DND-41 (cell line): ENCODE results near the gene TRIP10.

ENCODE experiments used
- ATAC-seq: fragments of 200-7000 bp; cut with Tn5 transposase; 3 replicates; pipeline ENCODE4 v1.9.1; 2021; ENCODE audit warnings: low read depth; ENCODE audit not compliant: insufficient read depth
- DNase-seq: peaks from one replicate; pipeline ENCODE4 v3.0.0-alpha.2; 2020
- H2AFZ ChIP-seq: 2 replicates; pipeline ENCODE4 v1.6.0; 2012; ENCODE audit warnings: low read depth, low read length
- H3K27ac ChIP-seq: 2 replicates; pipeline ENCODE4 v1.5.1; 2012; ENCODE audit warnings: low read length, inconsistent platforms
- H3K27me3 ChIP-seq: fragments of 200-600 bp; sonication (generic); 2 replicates; pipeline ENCODE4 v1.6.0; 2012; ENCODE audit warnings: low read length, mild to moderate bottlenecking, inconsistent platforms; ENCODE audit not compliant: insufficient read depth, poor library complexity
- H3K36me3 ChIP-seq: 2 replicates; pipeline ENCODE4 v1.5.1; 2012; ENCODE audit warnings: low read length, inconsistent platforms; ENCODE audit not compliant: insufficient read depth
- H3K4me1 ChIP-seq: 2 replicates; pipeline ENCODE4 v1.5.1; 2012; ENCODE audit warnings: mild to moderate bottlenecking, low read length; ENCODE audit not compliant: insufficient read depth
- H3K4me2 ChIP-seq: 2 replicates; pipeline ENCODE4 v1.6.0; 2012; ENCODE audit warnings: mild to moderate bottlenecking, moderate library complexity, low read length, inconsistent platforms; ENCODE audit not compliant: insufficient read depth
- H3K4me3 ChIP-seq, 2 experiments: fragments of 200-600 bp in 1 of 2; shearing (Covaris generic) in 1 of 2; 2 replicates each; pipeline ENCODE4 v1.5.1; 2012 to 2016; ENCODE audit warnings: inconsistent platforms in 2 of 2, low read length in 2 of 2, mild to moderate bottlenecking in 2 of 2, low read depth in 1 of 2, moderate library complexity in 1 of 2
- H3K79me2 ChIP-seq: 2 replicates; pipeline ENCODE4 v1.6.0; 2012; ENCODE audit warnings: low read length, inconsistent platforms; ENCODE audit not compliant: insufficient read depth
- H3K9ac ChIP-seq: 2 replicates; pipeline ENCODE4 v1.6.0; 2012; ENCODE audit warnings: low read depth, mild to moderate bottlenecking, inconsistent platforms, low read length, moderate library complexity
- H3K9me3 ChIP-seq: 2 replicates; pipeline ENCODE4 v1.5.1; 2012; ENCODE audit warnings: low read length, moderate library complexity, mild to moderate bottlenecking, inconsistent platforms; ENCODE audit not compliant: insufficient read depth, severe bottlenecking
- H4K20me1 ChIP-seq: 2 replicates; pipeline ENCODE4 v1.6.0; 2012; ENCODE audit warnings: low read length; ENCODE audit not compliant: insufficient read depth
- CTCF ChIP-seq: IDR thresholded peaks from 2 replicates; pipeline ENCODE4 v1.5.1; 2012; ENCODE audit warnings: borderline replicate concordance, low read length, moderate library complexity, mild to moderate bottlenecking; ENCODE audit not compliant: poor library complexity, severe bottlenecking; ENCODE audit errors: extremely low read depth
- EZH2 ChIP-seq: IDR thresholded peaks from 3 replicates; pipeline ENCODE4 v1.6.1; 2012; ENCODE audit warnings: borderline replicate concordance, low read depth, mild to moderate bottlenecking, moderate library complexity, low read length, inconsistent platforms; ENCODE audit not compliant: severe bottlenecking

TRIP10 gene

DNA sequence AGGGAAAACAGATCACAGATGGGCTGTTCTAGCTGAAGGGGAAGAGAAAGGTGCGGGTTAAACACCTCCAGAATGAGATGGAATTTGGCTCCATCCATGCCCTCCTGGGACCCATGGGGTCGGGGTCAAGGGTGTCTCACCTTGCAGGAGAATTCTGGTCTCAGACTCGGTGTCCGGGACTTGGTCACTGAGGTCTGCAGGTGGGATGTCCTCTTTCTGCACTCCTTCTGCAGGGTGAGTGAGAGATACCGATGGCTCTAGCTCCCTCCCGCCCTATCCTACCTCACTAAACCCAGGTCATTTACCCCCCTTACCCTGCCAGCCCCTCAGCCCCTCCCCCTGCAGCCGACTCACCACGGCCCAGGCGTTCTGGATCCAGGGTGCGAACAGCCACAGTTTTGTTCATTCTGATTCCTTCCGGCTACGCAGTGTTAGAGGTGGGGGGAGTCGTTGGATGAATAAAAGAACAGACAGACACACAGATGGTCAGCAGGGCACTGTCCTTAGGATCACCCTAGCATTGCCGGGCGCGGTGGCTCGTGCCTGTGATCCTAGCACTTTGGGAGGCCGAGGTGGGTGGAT lies 43.1 kb upstream of the TRIP10 start:
- ATAC-seq = no peak
- H3K9me3 ChIP-seq = no peaks in the 10 kb centered on the region
- H3K4me3 ChIP-seq = no peak overlapping the region
- no peaks in the 10 kb centered on the region for H3K27me3 ChIP-seq
- H3K27ac ChIP-seq = no peak overlapping the region
- H2AFZ ChIP-seq = no peak overlapping the region
- no peak overlapping the region for H3K4me2 ChIP-seq
- no peak for DNase-seq
- H3K9ac ChIP-seq = no peak overlapping the region
- TF ChIP-seq CTCF = no peak
- no peak for TF ChIP-seq EZH2
- H3K36me3 ChIP-seq = no peaks in the 10 kb centered on the region
- no peaks in the 10 kb centered on the region for H4K20me1 ChIP-seq
- no peaks in the 10 kb centered on the region for H3K4me1 ChIP-seq
- H3K79me2 ChIP-seq = no peaks in the 10 kb centered on the region

GRCh38 chr19:6697291-6697690 lies 42.2 kb upstream of the TRIP10 start:
- H3K27ac ChIP-seq = no peak overlapping the region
- no peak overlapping the region for H3K4me3 ChIP-seq
- DNase-seq = no peak
- no peaks in the 10 kb centered on the region for H3K9me3 ChIP-seq
- H3K27me3 ChIP-seq = no peaks in the 10 kb centered on the region
- no peaks in the 10 kb centered on the region for H4K20me1 ChIP-seq
- H2AFZ ChIP-seq = no peak overlapping the region
- H3K4me1 ChIP-seq = no peaks in the 10 kb centered on the region
- H3K4me2 ChIP-seq = no peak overlapping the region
- no peak for ATAC-seq
- no peaks in the 10 kb centered on the region for H3K36me3 ChIP-seq
- no peak overlapping the region for H3K9ac ChIP-seq
- TF ChIP-seq EZH2 (no peak), CTCF (no peak)
- no peaks in the 10 kb centered on the region for H3K79me2 ChIP-seq

- Histone ChIP-seq H3K4me1 (no peaks in the 10 kb centered on the region), H4K20me1 (no peaks in the 10 kb centered on the region), H3K9ac (no peak overlapping the region), H3K79me2 (no peaks in the 10 kb centered on the region), H3K4me3 (no peak overlapping the region), H3K27me3 (no peaks in the 10 kb centered on the region), H3K36me3 (no peaks in the 10 kb centered on the region), H3K4me2 (no peak overlapping the region), H3K9me3 (no peaks in the 10 kb centered on the region), H3K27ac (no peak overlapping the region), H2AFZ (no peak overlapping the region)
- no peak for ATAC-seq
- DNase-seq = no peak
- TF ChIP-seq EZH2 = no peak
- TF ChIP-seq CTCF = no peak
These were observed 39.5 kb upstream of the TRIP10 start for GRCh38 chr19:6699935-6700334.
